NCI-H1436 treated with DMSO at 0.1 percent for 48 hours (cell line): ENCODE results near the gene PPP4R3A.
"Not testable (repeated sequence)": the region's sequence is repeated elsewhere in the genome, so short reads cannot be mapped to it uniquely, and the experiment has no call there.

ENCODE experiments used
- DNase-seq: peaks from one replicate; lab custom pipeline; 2025; lab: John Stamatoyannopoulos, UW

PPP4R3A gene

DNA sequence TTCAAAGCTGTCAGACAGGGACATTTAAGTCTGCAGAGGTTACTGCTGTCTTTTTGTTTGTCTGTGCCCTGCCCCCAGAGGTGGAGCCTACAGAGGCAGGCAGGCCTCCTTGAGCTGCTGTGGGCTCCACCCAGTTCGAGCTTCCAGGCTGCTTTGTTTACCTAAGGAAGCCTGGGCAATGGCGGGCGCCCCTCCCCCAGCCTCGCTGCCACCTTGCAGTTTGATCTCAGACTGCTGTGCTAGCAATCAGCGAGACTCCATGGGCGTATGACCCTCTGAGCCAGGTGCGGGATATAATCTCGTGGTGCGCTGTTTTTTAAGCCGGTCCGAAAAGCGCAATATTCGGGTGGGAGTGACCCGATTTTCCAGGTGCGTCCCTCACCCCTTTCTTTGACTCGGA, 73.8 kb downstream of the PPP4R3A start:
- DNase-seq = not testable (repeated sequence)

GRCh38 chr14:91429385-91429784, 80.7 kb downstream of the PPP4R3A start:
- no peak for DNase-seq

- not testable (repeated sequence) for DNase-seq
Measured at GRCh38 chr14:91428931-91429330, 81.2 kb downstream of the PPP4R3A start.

DNA sequence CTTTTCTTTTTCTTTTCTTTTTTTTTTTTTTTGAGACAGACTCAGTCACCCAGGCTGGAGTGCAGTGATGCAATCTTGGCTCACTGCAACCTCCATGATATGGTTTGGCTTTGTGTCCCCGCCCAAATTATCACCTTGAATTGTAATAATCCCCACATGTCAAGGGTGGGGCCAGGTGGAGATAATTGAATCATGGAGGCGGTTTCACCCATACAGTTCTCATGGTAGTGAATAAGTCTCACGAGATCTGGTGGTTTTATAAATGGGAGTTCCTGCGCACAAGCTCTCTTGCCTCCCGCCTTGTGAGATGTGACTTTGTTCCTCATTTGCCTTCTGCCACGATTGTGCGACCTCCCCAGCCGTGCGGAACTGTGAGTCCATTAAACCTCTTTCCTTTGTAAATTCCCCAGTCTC, 84.6 kb downstream of the PPP4R3A start:
- not testable (repeated sequence) for DNase-seq

- DNase-seq = no peak
Measured at GRCh38 chr14:91424813-91425530, 85.1 kb downstream of the PPP4R3A start.

- DNase-seq = no peak
Measured at GRCh38 chr14:91420686-91421085, 89.4 kb downstream of the PPP4R3A start.

DNA sequence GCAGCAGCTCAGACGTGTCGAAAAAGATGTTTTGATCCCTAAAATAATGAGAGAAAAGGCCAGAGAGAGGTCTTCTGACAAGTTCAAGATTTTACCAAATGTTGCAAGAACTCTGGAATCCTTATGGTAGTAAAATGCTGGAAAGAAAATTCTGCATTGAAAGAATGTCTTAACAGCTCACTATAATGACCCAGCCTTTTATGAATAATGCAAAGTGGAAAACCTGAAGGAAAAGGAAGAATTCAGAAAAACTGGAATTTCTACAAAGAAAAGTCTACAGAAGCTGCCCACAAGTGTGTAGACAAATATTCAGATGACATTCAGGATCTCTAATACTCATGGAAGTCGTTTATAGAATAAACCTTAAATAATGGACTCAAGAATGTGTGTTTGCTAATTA, 90.7 kb downstream of the PPP4R3A start:
- DNase-seq = no peak

DNA sequence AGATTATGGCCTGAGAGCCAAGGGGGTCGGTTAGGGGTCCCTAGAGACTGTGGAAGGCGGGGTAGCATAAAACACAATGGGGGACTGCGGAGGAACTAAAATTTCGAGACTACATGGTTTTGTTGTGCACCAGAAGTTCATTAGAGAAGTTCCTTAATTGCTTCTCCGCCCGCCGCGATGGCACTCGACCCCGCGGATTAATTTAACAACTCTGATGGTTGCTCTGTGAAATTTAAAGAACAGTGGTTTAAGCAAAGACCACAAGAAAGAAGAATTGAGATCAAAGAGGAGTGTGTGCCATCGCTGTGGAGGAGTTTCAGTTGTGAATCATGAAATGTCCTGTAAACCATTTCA, 91.1 kb downstream of the PPP4R3A start:
- DNase-seq = no peak

DNA sequence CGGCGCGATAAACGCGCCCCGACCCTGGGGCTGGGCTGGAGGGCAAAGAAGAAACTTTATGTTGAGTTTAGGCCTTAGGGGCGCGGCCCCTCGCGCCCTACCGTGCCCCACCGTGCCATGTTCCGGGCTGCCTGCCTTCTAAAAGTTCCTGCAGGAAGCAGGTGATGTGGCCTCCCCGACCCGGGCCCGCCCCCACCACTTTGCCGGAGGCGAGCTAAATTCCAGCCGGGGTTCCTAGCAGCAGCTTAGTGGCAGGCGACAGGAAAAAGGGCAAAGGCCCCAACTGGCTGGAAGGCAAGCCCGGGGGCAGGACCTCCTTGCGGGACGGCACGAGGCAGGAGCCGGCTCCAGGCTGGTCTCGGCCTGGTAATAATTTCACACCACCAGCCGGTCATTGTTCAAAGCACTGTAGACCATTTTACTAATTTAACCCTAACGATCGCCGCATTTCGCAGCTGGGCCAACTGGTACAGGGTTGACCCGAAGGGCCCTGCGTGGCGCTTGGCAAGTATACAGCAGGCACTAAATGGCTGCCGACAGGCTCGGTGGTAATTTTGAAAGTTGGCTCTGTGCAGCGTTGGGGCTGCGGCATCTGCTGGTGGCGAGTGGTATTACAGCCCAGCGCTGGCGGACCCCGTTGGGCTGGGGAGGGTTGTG, 91.6 kb downstream of the PPP4R3A start:
- no peak for DNase-seq

DNA sequence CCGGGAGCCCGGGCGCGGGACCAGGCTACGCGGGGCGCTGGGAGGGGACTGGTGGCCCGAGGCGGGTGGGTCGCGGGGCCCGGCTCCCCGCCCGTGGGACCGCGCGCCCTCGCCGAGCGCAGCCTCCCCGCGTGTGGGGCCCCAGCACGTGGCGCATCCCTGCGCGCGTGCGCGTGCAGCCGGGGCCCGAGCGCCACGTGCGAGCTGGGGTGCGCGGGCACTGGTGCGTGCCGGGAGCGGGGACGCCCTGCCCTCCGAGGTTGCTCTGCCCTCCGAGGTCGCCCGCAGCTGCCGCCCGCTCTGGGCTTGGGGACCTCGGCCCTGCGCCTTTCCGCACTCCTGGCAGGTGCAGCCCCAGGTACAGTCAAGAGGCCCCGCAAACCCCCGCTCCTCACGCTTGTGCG, 92.1 kb downstream of the PPP4R3A start:
- DNase-seq = no peak

DNA sequence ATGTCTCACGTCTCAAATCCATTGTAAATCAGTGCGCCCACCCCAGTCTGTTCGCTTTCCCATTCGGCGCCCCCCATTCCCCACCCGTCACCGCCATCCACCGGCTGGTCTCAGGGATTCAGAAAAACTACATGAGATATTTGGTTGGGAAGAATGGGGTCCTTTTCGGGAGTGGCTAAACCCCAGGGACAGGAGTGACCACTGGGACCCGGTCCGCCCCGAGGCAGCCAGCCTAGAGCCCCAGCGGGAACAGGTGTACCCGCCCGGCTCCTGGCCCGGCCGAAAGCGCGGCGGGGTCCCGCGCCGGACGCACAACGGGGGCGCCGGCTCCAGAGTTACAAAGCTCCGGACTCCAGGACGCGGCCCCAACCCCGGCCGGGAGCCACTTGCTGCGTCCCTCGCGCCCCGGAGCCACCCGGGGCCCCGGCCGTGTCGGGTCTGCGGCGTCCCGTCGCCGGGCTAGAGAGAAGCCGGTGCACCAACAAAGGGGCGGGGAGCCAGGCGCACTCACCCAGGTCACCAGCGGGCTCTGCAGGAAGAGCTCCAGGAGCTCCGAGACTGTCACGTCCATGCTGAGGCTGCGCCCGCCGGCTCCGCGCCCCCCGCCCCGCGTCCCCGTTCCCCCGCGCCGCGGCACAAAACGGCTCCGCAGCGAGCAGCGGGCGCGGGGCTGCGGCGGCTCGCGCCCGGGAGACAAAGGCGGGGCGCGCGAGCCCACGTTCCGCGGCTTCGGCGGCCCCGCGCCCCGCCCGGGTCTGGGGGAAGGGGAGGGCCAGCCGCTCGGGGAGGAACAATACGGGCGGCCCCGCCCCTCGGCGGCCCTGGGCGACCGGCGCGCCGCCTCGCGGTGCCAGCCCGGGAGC, 92.8 kb downstream of the PPP4R3A start, which contains the start of gene CCDC88C:
Gene CCDC88C (minus strand): TSS at position 701 of the 863 bp plus-strand sequence. CDS start 130 bp downstream, at position 571.
- no peak for DNase-seq

DNA sequence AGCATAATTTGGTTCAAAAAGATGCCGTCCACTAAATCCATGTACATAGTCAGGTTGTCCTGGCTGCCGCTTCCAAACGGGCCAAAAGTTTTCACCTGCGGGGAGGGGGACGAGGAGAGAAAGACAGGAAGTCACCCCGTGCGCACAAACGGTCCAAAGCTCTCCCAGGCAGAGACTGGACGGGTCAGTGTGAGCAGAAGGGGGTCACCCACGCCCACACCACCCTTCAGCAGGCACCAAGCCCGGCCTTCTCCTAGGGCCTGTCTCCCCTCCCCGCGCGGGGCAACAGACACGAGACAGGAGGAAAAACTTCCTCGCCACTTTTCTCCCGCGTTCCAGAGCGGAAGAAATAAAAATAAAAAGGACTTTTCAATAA, 93.4 kb downstream of the PPP4R3A start:
- DNase-seq = no peak

DNA sequence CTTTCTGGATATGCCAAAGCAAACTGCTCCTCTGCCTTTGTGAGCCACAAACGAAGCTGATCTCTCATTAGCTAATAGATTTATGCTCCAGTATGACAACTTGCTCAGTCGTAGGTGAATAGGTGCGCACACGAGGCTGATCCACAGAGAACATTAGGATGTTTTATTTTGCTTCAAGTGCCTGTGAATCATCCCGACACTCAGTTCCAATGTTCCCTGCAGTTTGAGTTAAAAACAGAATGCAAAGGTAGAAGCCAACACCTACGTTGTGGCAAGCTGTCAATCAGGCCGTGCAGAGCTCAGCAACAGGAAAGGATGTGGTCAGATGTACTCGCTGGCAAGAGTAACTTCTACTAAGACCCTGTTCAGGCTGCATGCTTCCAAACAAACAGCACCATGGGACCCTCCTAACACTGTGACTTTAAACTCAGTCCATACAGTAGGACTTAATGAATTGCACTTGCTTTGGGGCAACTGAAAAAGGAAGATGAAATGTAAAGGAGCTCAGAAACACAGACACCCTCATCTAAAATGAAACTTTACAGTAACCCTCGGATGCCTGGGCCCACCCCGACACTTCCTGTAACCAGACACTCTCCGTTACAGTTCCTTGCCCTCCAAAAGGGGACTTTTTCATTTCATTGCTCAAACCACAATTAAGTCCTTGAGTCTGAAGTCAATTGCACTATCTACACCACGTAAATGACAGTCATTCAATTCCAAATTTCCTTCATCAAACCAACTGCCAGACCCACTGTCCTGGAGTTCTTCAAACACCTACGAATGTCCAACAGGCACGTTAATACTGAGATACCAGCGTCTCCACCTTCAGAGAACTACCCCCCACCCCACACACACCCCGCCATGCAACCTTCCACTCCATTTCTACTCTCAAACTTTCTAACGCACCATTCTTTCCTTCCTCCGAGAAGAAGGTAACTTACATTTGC, 94.0 kb downstream of the PPP4R3A start:
- DNase-seq = no peak

- DNase-seq = no peak
Measured at GRCh38 chr14:91414475-91414833, 95.7 kb downstream of the PPP4R3A start.

GRCh38 chr14:91413547-91414474, 96.3 kb downstream of the PPP4R3A start:
- DNase-seq = peak; percentile 65

DNA sequence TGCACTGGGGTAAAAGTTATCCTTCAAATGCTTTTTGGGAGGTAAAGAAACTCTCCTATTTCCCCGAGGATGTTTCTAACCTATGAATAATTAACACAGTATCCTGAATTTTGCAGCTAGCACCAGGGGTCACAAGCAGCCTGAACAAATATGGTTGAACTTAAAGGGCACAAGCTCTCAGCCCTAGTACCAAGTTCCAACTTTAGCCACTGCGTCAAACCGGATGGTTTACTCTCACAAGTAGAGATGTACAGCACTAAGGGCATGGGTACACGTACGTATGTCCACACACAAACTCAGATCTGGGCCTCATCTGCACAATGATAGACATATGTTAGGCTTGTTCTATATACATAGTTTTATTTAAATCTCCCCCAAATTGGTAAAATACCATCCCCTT, 97.2 kb downstream of the PPP4R3A start:
- DNase-seq = no peak

- DNase-seq = no peak
Measured at GRCh38 chr14:91410771-91411536, 99.2 kb downstream of the PPP4R3A start.

DNA sequence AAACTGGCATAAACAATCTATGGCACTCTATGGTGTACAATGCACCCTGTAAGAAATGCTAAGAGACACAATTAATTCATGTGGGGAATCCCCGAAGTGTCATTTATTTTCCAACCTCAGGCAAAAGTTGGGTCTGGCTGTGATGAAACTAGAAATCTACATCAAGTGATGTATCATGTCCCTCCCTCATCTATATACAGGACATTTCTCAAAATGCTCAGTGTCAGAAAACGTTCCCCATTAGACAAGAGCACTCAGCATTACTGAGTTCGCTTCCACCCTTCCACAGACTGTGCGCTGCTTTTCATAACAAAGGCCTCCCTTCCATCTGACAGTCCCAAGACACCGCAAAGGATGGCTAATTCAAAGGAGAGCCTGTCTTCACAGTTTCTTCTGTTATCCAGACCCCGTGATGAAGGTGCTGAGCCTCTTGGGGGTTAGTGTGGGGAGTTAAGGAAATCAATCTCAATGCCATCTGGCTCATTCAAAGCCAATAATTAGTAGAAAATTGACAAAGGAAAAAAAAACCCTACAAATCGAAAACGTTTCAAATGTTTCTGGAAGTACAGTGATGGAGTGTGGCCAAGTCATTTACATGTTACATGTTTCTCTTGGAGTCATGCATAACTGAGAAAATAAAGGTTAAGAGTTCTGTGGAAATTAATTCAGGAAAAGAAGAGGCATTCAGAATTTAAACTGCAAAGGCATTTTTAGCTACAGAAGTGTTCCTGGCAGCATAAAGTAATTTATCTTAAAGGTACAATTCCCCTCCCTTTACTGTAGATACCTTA, 100.0 kb downstream of the PPP4R3A start:
- DNase-seq = no peak

GRCh38 chr14:91409240-91409639, 100.9 kb downstream of the PPP4R3A start:
- not testable (repeated sequence) for DNase-seq
